HepG2 (cell line): ENCODE results near the gene ITCH. TPM values are rescaled to one million over a fixed set of nuclear protein-coding genes. Genes with fewer than 3 reads are reported as not detected.

ENCODE experiments used
- ADNP ChIP-seq: sonication (generic); formaldehyde crosslinking; IDR thresholded peaks from 2 replicates; pipeline ENCODE4 v1.4.0; 2020; ENCODE audit warnings: missing genetic modification reagents
- GABPB1 ChIP-seq: IDR thresholded peaks from 2 replicates; pipeline ENCODE4 v1.6.1; 2016; ENCODE audit warnings: mild to moderate bottlenecking, missing genetic modification reagents, moderate library complexity, missing compliant biosample characterization
- IKZF1 ChIP-seq: fragments of 450-650 bp; IDR thresholded peaks from 2 replicates; pipeline ENCODE4 v1.7.1; 2016
- MTA1 ChIP-seq: sonication (generic); formaldehyde crosslinking; IDR thresholded peaks from 2 replicates; pipeline ENCODE4 v1.4.0; 2020; ENCODE audit warnings: missing genetic modification reagents, mild to moderate bottlenecking, borderline replicate concordance
- NR3C1 ChIP-seq: sonication (generic); formaldehyde crosslinking; IDR thresholded peaks from 2 replicates; pipeline ENCODE4 v1.4.0; 2020; ENCODE audit warnings: missing genetic modification reagents
- PAF1 ChIP-seq: IDR thresholded peaks from 2 replicates; pipeline ENCODE4 v1.6.1; 2016; ENCODE audit warnings: missing genetic modification reagents, missing compliant biosample characterization
- SCMH1 ChIP-seq: sonication (generic); formaldehyde crosslinking; IDR thresholded peaks from 2 replicates; pipeline ENCODE4 v1.9.0; 2021; ENCODE audit warnings: missing genetic modification reagents, mild to moderate bottlenecking, borderline replicate concordance
- SPEN ChIP-seq: sonication (generic); formaldehyde crosslinking; IDR thresholded peaks from 2 replicates; pipeline ENCODE4 v1.5.1; 2020; ENCODE audit warnings: low read depth, mild to moderate bottlenecking, missing genetic modification reagents
- TEAD3 ChIP-seq: optimal IDR thresholded peaks from 2 replicates; pipeline ENCODE3; 2016; ENCODE audit warnings: borderline replicate concordance
- ZEB1 ChIP-seq: IDR thresholded peaks from 2 replicates; pipeline ENCODE4 v1.6.1; 2012; ENCODE audit warnings: mild to moderate bottlenecking, low read depth, inconsistent platforms; ENCODE audit not compliant: insufficient replicate concordance
- ZKSCAN5 ChIP-seq: sonication (generic); formaldehyde crosslinking; IDR thresholded peaks from 2 replicates; pipeline ENCODE4 v1.5.1; 2020; ENCODE audit warnings: mild to moderate bottlenecking, missing genetic modification reagents
- ZNF619 ChIP-seq: sonication (generic); formaldehyde crosslinking; IDR thresholded peaks from 2 replicates; pipeline ENCODE4 v1.4.0; 2020; ENCODE audit warnings: mild to moderate bottlenecking, missing genetic modification reagents
- ZNF777 ChIP-seq: sonication (generic); formaldehyde crosslinking; IDR thresholded peaks from 2 replicates; pipeline ENCODE4 v1.4.0; 2020; ENCODE audit warnings: missing genetic modification reagents
- ZUFSP ChIP-seq: sonication (generic); formaldehyde crosslinking; IDR thresholded peaks from 2 replicates; pipeline ENCODE4 v1.9.0; 2021; ENCODE audit warnings: missing genetic modification reagents, mild to moderate bottlenecking, borderline replicate concordance
- polyA plus RNA-seq, 8 experiments: library from polyadenylated mRNA; depleted of rRNA in 3 of 8; stranded (reverse) in 7 of 8; unstranded in 1 of 8; fragments of >200 nt; fragmentation: Illumina TruSeq in 4 of 8; extraction: Trizol in 4 of 8; gene quantifications; 2 replicates each; pipeline versions ENCODE4 v1.2.1 to v1.2.3, GENCODE V29; 2011 to 2016; ENCODE audit warnings: low read depth in 4 of 8, missing spikeins in 1 of 8, mixed read lengths in 1 of 8; ENCODE audit not compliant: insufficient read depth in 1 of 8
- total RNA-seq, 5 experiments: library from RNA; depleted of rRNA; stranded (reverse); fragments of >200 nt; fragmentation: Illumina TruSeq; extraction: Trizol; gene quantifications; 2 replicates each; pipeline ENCODE4 v1.2.3, GENCODE V29; 2016; ENCODE audit warnings: low read depth in 1 of 5
- TF ChIP-seq, protein P1 (sequence below), 2 experiments: sonication (generic) in 1 of 2; formaldehyde crosslinking in 1 of 2; IDR thresholded peaks; 2 replicates each; pipeline versions ENCODE4 v1.4.0 to v1.6.1; 2016 to 2020; ENCODE audit warnings: borderline replicate concordance in 1 of 2, low read depth in 1 of 2, mild to moderate bottlenecking in 1 of 2, missing genetic modification reagents in 1 of 2
- TF ChIP-seq, protein P2 (sequence below): sonication (generic); formaldehyde crosslinking; IDR thresholded peaks from 2 replicates; pipeline ENCODE4 v1.8.1; 2023; ENCODE audit warnings: mild to moderate bottlenecking, missing genetic modification reagents
- TF ChIP-seq, protein P3 (sequence below): sonication (generic); formaldehyde crosslinking; conservative IDR thresholded peaks from 2 replicates; pipeline ENCODE4 v1.4.0; 2020; ENCODE audit warnings: missing genetic modification reagents
- TF ChIP-seq, protein P4 (sequence below): sonication (generic); formaldehyde crosslinking; IDR thresholded peaks from 2 replicates; pipeline ENCODE4 v1.5.0; 2020; ENCODE audit warnings: missing genetic modification reagents, mild to moderate bottlenecking, borderline replicate concordance

Gene ITCH
- total and polyA plus RNA-seq, 2 of the 13 experiments (the other 11 are each of a cell fraction or from before 2014, with no cell fraction given), result 20.5 to 112 TPM

DNA sequence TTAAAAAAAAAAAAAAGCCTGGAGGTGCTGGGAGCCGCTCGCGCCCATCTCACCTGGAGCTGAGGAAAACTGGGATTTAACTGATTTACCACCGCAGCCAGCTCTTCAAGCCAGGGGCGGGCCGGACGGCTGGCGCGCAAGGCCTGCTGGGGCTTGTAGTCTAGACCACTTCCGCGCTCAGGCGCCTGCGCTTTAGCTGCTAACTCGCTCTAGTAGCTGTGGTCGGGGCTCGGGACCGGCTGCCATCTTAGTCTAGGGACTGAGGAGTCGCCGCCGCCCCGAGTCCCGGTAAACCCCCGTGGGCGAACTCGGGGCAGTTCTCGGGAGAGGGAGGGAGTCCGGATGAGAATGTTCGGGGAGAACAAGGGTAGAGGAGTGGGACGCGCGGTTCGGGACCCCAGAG is at the start of gene ITCH (continued):
- TF ChIP-seq, protein P1, sequence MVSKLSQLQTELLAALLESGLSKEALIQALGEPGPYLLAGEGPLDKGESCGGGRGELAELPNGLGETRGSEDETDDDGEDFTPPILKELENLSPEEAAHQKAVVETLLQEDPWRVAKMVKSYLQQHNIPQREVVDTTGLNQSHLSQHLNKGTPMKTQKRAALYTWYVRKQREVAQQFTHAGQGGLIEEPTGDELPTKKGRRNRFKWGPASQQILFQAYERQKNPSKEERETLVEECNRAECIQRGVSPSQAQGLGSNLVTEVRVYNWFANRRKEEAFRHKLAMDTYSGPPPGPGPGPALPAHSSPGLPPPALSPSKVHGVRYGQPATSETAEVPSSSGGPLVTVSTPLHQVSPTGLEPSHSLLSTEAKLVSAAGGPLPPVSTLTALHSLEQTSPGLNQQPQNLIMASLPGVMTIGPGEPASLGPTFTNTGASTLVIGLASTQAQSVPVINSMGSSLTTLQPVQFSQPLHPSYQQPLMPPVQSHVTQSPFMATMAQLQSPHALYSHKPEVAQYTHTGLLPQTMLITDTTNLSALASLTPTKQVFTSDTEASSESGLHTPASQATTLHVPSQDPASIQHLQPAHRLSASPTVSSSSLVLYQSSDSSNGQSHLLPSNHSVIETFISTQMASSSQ (IDR thresholded peaks at IDR 0.05; ENCODE audit: low read depth), result no peak
- TF ChIP-seq, protein P1 (CRISPR knock-in tag; IDR thresholded peaks at IDR 0.05; ENCODE audit: borderline replicate concordance), result 0 out of 2 replicates have a peak, but pooled peaks have one; percentile 2
- TF ChIP-seq, protein P2, sequence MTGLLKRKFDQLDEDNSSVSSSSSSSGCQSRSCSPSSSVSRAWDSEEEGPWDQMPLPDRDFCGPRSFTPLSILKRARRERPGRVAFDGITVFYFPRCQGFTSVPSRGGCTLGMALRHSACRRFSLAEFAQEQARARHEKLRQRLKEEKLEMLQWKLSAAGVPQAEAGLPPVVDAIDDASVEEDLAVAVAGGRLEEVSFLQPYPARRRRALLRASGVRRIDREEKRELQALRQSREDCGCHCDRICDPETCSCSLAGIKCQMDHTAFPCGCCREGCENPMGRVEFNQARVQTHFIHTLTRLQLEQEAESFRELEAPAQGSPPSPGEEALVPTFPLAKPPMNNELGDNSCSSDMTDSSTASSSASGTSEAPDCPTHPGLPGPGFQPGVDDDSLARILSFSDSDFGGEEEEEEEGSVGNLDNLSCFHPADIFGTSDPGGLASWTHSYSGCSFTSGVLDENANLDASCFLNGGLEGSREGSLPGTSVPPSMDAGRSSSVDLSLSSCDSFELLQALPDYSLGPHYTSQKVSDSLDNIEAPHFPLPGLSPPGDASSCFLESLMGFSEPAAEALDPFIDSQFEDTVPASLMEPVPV (CRISPR knock-in tag), result peak; percentile 81
- TF ChIP-seq GABPB1 (CRISPR knock-in tag) (peak; percentile 92), MTA1 (no peak), ZUFSP (CRISPR knock-in tag) (no peak), SPEN (peak; percentile 41; the same call in 1 of the 2 replicates), ADNP (CRISPR knock-in tag) (no peak), PAF1 (CRISPR knock-in tag) (no peak), TEAD3 (CRISPR knock-in tag) (peak; percentile 77), IKZF1 (no peak), NR3C1 (CRISPR knock-in tag) (no peak), ZNF777 (CRISPR knock-in tag) (no peak), ZNF619 (0 out of 2 replicates have a peak, but pooled peaks have one; percentile 92), ZEB1 (peak; percentile 83), SCMH1 (CRISPR knock-in tag) (no peak), ZKSCAN5 (CRISPR knock-in tag) (no peak)
- TF ChIP-seq, protein P3, sequence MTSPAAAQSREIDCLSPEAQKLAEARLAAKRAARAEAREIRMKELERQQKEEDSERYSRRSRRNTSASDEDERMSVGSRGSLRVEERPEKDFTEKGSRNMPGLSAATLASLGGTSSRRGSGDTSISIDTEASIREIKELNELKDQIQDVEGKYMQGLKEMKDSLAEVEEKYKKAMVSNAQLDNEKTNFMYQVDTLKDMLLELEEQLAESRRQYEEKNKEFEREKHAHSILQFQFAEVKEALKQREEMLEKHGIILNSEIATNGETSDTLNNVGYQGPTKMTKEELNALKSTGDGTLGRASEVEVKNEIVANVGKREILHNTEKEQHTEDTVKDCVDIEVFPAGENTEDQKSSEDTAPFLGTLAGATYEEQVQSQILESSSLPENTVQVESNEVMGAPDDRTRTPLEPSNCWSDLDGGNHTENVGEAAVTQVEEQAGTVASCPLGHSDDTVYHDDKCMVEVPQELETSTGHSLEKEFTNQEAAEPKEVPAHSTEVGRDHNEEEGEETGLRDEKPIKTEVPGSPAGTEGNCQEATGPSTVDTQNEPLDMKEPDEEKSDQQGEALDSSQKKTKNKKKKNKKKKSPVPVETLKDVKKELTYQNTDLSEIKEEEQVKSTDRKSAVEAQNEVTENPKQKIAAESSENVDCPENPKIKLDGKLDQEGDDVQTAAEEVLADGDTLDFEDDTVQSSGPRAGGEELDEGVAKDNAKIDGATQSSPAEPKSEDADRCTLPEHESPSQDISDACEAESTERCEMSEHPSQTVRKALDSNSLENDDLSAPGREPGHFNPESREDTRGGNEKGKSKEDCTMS (CRISPR knock-in tag), result no peak
- TF ChIP-seq, protein P4, sequence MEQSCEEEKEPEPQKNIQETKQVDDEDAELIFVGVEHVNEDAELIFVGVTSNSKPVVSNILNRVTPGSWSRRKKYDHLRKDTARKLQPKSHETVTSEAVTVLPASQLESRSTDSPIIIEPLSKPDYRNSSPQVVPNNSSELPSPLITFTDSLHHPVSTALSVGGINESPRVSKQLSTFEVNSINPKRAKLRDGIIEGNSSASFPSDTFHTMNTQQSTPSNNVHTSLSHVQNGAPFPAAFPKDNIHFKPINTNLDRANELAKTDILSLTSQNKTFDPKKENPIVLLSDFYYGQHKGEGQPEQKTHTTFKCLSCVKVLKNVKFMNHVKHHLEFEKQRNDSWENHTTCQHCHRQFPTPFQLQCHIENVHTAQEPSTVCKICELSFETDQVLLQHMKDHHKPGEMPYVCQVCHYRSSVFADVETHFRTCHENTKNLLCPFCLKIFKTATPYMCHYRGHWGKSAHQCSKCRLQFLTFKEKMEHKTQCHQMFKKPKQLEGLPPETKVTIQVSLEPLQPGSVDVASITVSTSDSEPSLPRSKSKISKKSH (CRISPR knock-in tag), result peak; percentile 91; the same call in 1 of the 2 replicates
